OCI-LY7 (cell line): ENCODE data around the gene FMNL1.

Source experiments
- EZH2phosphoT487 ChIP-seq: fragments of 200-600 bp; sonication (generic); IDR thresholded peaks from 2 replicates; pipeline ENCODE4 v1.6.1; 2018; ENCODE audit warnings: low read depth, borderline replicate concordance, mild to moderate bottlenecking, mixed run types, antibody characterized with exemption, low read length, moderate library complexity, mixed read lengths
- TF ChIP-seq, protein P1 (sequence below): fragments of 200-600 bp; sonication (generic); conservative IDR thresholded peaks from 2 replicates; pipeline ENCODE4 v1.5.1; 2014; ENCODE audit warnings: mild to moderate bottlenecking, antibody characterized with exemption, low read length, moderate library complexity, mixed read lengths

DNA sequence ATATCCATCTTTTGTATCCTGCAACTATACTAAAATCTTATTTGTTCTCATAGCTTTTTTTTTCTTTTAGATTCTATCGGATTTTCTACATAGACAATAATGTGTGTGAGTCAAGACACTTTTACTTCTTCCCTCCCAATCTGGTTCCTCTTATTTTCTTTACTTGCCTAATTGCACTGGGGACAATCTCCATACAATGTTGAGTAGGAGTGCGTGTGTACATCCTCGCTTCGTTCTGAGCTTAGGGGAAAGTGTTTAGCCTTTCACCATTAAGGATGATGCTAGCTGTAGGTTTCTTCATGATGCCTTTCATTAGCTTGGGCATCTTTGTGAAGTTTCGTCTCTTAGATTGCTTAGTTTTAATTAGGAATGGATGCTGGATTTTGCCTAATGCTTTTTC, 37.3 kb downstream of the FMNL1 start:
- TF ChIP-seq, protein P1, sequence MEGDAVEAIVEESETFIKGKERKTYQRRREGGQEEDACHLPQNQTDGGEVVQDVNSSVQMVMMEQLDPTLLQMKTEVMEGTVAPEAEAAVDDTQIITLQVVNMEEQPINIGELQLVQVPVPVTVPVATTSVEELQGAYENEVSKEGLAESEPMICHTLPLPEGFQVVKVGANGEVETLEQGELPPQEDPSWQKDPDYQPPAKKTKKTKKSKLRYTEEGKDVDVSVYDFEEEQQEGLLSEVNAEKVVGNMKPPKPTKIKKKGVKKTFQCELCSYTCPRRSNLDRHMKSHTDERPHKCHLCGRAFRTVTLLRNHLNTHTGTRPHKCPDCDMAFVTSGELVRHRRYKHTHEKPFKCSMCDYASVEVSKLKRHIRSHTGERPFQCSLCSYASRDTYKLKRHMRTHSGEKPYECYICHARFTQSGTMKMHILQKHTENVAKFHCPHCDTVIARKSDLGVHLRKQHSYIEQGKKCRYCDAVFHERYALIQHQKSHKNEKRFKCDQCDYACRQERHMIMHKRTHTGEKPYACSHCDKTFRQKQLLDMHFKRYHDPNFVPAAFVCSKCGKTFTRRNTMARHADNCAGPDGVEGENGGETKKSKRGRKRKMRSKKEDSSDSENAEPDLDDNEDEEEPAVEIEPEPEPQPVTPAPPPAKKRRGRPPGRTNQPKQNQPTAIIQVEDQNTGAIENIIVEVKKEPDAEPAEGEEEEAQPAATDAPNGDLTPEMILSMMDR: no peak
- no peak for TF ChIP-seq EZH2phosphoT487
